ENCODE measurements around the gene DOHH. TPM values are rescaled to one million over a fixed set of nuclear protein-coding genes. Genes with fewer than 3 reads are reported as not detected.

Gene DOHH
- total RNA-seq, 4 donors from 2014 or later, result 16.5 to 30.7 (median 20.3) TPM

- Histone ChIP-seq H3K9me3 (no peaks in the 10 kb centered on the region), H3K36me3 (peaks cover 0 to 38% of the 10 kb centered on the region in 2 donors), H3K27me3 (no peaks in the 10 kb centered on the region), H3K4me1 (peaks cover 0 to 75% (median 0%) of the 10 kb centered on the region in 3 donors), H3K4me3 (no peak overlapping the region), H3K27ac (no peak overlapping the region)
- TF ChIP-seq EP300 (IDR thresholded peaks at IDR 0.05) (no peak), POLR2AphosphoS5 (IDR thresholded peaks at IDR 0.05) (no peak), CTCF (IDR thresholded peaks at IDR 0.05) (no peak), POLR2A (IDR thresholded peaks at IDR 0.05) (no peak)
- ATAC-seq, result no peak
- WGBS, 2 donors (ENCODE audit: low coverage in 1 of 2), result 65 to 78% methylated on average over 5 to 13 of the region's 15 CpGs
These were observed 15.5 kb upstream of the DOHH start for GRCh38 chr19:3515891-3516422.

- Histone ChIP-seq H3K27ac (no peak overlapping the region), H3K36me3 (peaks cover 0 to 38% of the 10 kb centered on the region in 2 donors), H3K27me3 (no peaks in the 10 kb centered on the region), H3K9me3 (no peaks in the 10 kb centered on the region), H3K4me3 (no peak overlapping the region), H3K4me1 (peaks cover 0 to 77% (median 0%) of the 10 kb centered on the region in 3 donors)
- WGBS, 2 donors (ENCODE audit: low coverage in 1 of 2), result 80% methylated on average over 3 of the region's 12 CpGs; no CpG with 5 or more reads in 1 of the 2 donors
- TF ChIP-seq POLR2AphosphoS5 (IDR thresholded peaks at IDR 0.05) (no peak), POLR2A (IDR thresholded peaks at IDR 0.05) (no peak), CTCF (IDR thresholded peaks at IDR 0.05) (no peak), EP300 (IDR thresholded peaks at IDR 0.05) (no peak)
- ATAC-seq, result no peak
These were observed 14.5 kb upstream of the DOHH start for GRCh38 chr19:3514930-3515329.

- peaks cover 0 to 81% (median 0%) of the 10 kb centered on the region in 3 donors for H3K4me1 ChIP-seq
- no peak for TF ChIP-seq EP300 (IDR thresholded peaks at IDR 0.05)
- no peak for TF ChIP-seq CTCF (IDR thresholded peaks at IDR 0.05)
- TF ChIP-seq POLR2A (IDR thresholded peaks at IDR 0.05), result no peak
- TF ChIP-seq POLR2AphosphoS5 (IDR thresholded peaks at IDR 0.05), result no peak
- peak; percentile 14 for ATAC-seq
These were observed 13.0 kb upstream of the DOHH start for GRCh38 chr19:3513229-3514140.

GRCh38 chr19:3512562-3513228 lies 12.2 kb upstream of the DOHH start:
- H3K4me1 ChIP-seq, result peaks cover 0 to 82% (median 2%) of the 10 kb centered on the region in 3 donors
- WGBS, 2 donors (ENCODE audit: low coverage in 1 of 2), result 72% methylated on average over 3 of the region's 17 CpGs; no CpG with 5 or more reads in 1 of the 2 donors
- no peak for ATAC-seq
- H3K27ac ChIP-seq, result no peak overlapping the region
- H3K27me3 ChIP-seq, result no peaks in the 10 kb centered on the region
- H3K36me3 ChIP-seq, result peaks cover 0 to 38% of the 10 kb centered on the region in 2 donors
- TF ChIP-seq EP300 (IDR thresholded peaks at IDR 0.05) (no peak), CTCF (IDR thresholded peaks at IDR 0.05) (no peak), POLR2AphosphoS5 (IDR thresholded peaks at IDR 0.05) (no peak), POLR2A (IDR thresholded peaks at IDR 0.05) (no peak)
- no peaks in the 10 kb centered on the region for H3K9me3 ChIP-seq
- H3K4me3 ChIP-seq, result no peak overlapping the region

More at GRCh38 chr19:3513229-3514140, 13.0 kb upstream of the DOHH start:
- H3K36me3 ChIP-seq, result peaks cover 0 to 38% of the 10 kb centered on the region in 2 donors
- no peaks in the 10 kb centered on the region for H3K27me3 ChIP-seq
- 37 to 40% methylated on average over 1 to 4 of the region's 23 CpGs for WGBS, 2 donors (ENCODE audit: low coverage in 1 of 2)
- no peaks in the 10 kb centered on the region for H3K9me3 ChIP-seq
- H3K4me3 ChIP-seq, result no peak overlapping the region
- H3K27ac ChIP-seq, result no peak overlapping the region

Data from gastroesophageal sphincter (tissue), 4 donors.